ENCODE results near the gene MAST4. TPM values are rescaled to one million over a fixed set of nuclear protein-coding genes. Genes with fewer than 3 reads are reported as not detected.

The MAST4 gene
- total RNA-seq (2021; fragmentation: NEBNext Ultra II Directional; extraction: Animal tissue kit (Norgen Biotek cat#: 25700)) (2.6 and 4.4 TPM in 2 replicates), polyA plus RNA-seq (2011; rRNA removed) (1.5 and 2.1 TPM in 2 replicates), polyA minus RNA-seq (2011; rRNA and poly(A)+ RNA removed) (10.4 and 12.0 TPM in 2 replicates)
- 1.5 TPM for polyA plus RNA-seq (2011; cell fraction: cytosol; rRNA removed)
- 6.9 TPM for polyA plus RNA-seq (2011; cell fraction: nucleus; rRNA removed)
- polyA plus RNA-seq (2012, experiment 1 of 2): 1.1 to 1.9 TPM (median 1.6 TPM) in 4 replicates
- 0.92 TPM for polyA plus RNA-seq (2012, experiment 2 of 2)
- 2.3 TPM for polyA plus RNA-seq (2013, experiment 1 of 2)
- polyA plus RNA-seq (2013, experiment 2 of 2): 2.0 TPM
- polyA minus RNA-seq (2011; cell fraction: cytosol; rRNA and poly(A)+ RNA removed): 6.8 TPM
- polyA minus RNA-seq (2011; cell fraction: nucleus; rRNA and poly(A)+ RNA removed): 39.1 TPM
- long read RNA-seq, experiment 1: 0 reads
- long read RNA-seq, experiment 2: 0 reads

DNA sequence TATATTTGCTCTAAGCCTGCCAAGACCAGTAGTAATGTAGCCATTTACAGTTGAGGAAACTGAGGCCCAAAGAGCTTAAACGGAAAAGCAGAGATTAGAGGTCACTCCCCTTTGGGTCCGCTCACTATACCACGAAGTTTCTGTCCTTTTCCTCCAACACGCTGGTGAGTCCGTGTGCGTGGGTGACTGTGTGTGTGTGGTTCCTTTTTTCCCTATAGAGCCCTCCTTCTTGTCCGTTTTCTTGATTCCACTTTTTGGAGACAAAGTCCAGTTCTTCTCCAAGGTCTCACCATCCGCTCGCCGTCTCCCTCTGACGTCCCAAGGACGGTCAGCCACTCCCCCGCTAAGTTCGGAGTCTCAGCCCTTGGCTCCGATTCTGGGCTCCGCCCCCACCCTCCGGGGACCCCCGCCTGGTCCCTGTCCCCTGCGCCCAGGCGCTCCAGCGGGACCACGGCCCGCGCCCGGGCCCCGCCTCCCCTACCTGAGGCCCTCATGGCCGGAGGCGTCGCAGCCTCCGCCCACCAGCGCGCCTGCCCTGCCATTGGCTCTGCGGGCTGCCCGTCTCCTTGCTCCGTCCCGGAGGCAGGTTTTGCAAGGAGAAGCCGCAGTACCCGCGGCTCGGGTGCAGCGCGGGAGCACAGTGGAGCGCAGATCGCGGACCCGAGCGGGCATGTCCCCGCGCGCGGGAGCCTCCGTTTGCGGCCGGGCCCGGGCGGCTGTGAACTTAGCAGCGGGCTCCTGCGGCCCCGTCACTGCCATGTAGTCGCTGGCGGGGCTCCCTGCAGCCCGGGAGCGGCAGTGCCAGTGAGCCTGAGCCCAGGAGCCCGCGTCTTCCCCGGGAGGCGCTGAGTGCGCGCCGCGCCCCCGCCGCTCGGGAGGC, at the start of gene MAST4:
TSS of gene MAST4 (plus strand) at position 638 of the 880 bp plus-strand sequence. CDS start 263 bp downstream, outside the sequence.
- ChIA-PET CTCF (ENCODE audit: partially characterized antibody) (no interaction called here), POLR2A (ENCODE audit: partially characterized antibody) (interaction anchor here (0.9 to 1.1 kb wide), 2 partner anchors 41 to 109 kb away, joined by 3 read pairs; no protein-coding TSS in a partner anchor)
- Histone ChIP-seq H3K4me2 (ENCODE audit: insufficient read depth in 1 of 2, low read depth in 2 of 2, low read length in 2 of 2) (peak within 1 kb of the TSS; percentile 94 to 98), H3K79me1 (ENCODE audit: low read depth, low read length) (no peaks in the 10 kb centered on the region), H3K27ac (ENCODE audit: low read depth, low read length) (no peak within 1 kb of the TSS), H3K4ac (replicated peaks; ENCODE audit: insufficient read length, low read depth, low read length) (no peak within 1 kb of the TSS), H4K91ac (replicated peaks; ENCODE audit: insufficient read length, low read length) (no peak within 1 kb of the TSS), H2BK5ac (ENCODE audit: low read depth, low read length) (no peak within 1 kb of the TSS), H3K4me3 (ENCODE audit: extremely low read depth in 1 of 4, insufficient read depth in 2 of 4, low read depth in 3 of 4, low read length in 4 of 4) (peak within 1 kb of the TSS; percentile 59 to 82 (median 66)), H3K79me2 (ENCODE audit: control insufficient read depth in 1 of 2, insufficient read depth in 2 of 2, low read length in 2 of 2) (no peaks in the 10 kb centered on the region), H3K4me1 (replicated peaks in 1 of 4; ENCODE audit: control insufficient read depth in 3 of 4, insufficient read depth in 4 of 4, low read length in 3 of 4) (peaks cover 0 to 4% (median 1%) of the 10 kb centered on the region in 4 experiments; a peak in 1 of 7 replicates), H3K23me2 (ENCODE audit: low read depth, low read length) (peaks cover 14% of the 10 kb centered on the region), H2BK15ac (ENCODE audit: low read length) (0 out of 2 replicates have a peak within 1 kb of the TSS, but pooled peaks have one; percentile 46), H3K23ac (ENCODE audit: insufficient read length) (no peak within 1 kb of the TSS), H2AK5ac (ENCODE audit: low read depth, low read length) (no peak within 1 kb of the TSS), H3K56ac (replicated peaks; ENCODE audit: insufficient read length, low read depth, low read length) (no peak within 1 kb of the TSS), H2AFZ (ENCODE audit: low read length) (peak within 1 kb of the TSS; percentile 94), H4K5ac (ENCODE audit: insufficient read length, low read depth, low read length) (no peak within 1 kb of the TSS), H3K9ac (replicated peaks in 1 of 4; ENCODE audit: extremely low read depth in 1 of 4, low read depth in 3 of 4, low read length in 3 of 4) (peak within 1 kb of the TSS in 1 of 4 experiments; percentile 38; a peak in 1 of 7 replicates), H3K9me3 (ENCODE audit: insufficient read depth in 2 of 2, low read depth in 1 of 2, low read length in 1 of 2) (peaks cover 0 to 4% of the 10 kb centered on the region in 2 experiments; a peak in 2 of 4 replicates), H3K27me3 (replicated peaks in 1 of 4; ENCODE audit: control insufficient read depth in 3 of 4, extremely low read depth in 1 of 4, insufficient read depth in 3 of 4, low read length in 3 of 4) (peaks cover 20 to 43% (median 39%) of the 10 kb centered on the region in 4 experiments), H4K8ac (ENCODE audit: extremely low read depth, insufficient read depth, low read length) (no peak within 1 kb of the TSS), H2BK12ac (ENCODE audit: low read depth, low read length) (peak within 1 kb of the TSS; percentile 75; the same call in 1 of the 2 replicates), H2BK20ac (ENCODE audit: low read length) (no peak within 1 kb of the TSS), H2BK120ac (replicated peaks; ENCODE audit: low read depth, low read length) (no peak within 1 kb of the TSS), H4K20me1 (replicated peaks in 1 of 2; ENCODE audit: control insufficient read depth in 1 of 2, insufficient read depth in 2 of 2, low read length in 2 of 2) (peaks cover 4 to 7% of the 10 kb centered on the region in 2 experiments), H3K14ac (ENCODE audit: insufficient read length) (no peak within 1 kb of the TSS), H3K36me3 (ENCODE audit: control insufficient read depth in 2 of 4, insufficient read depth in 4 of 4, low read length in 3 of 4) (no peaks in the 10 kb centered on the region), H3K18ac (ENCODE audit: extremely low read depth, low read length) (no peak within 1 kb of the TSS; the same call in 1 of the 2 replicates)
- WGBS, 2 experiments (ENCODE audit: extremely low coverage in 1 of 2, insufficient coverage in 1 of 2, insufficient read length in 1 of 2, insufficient replicate concordance in 2 of 2, low coverage in 1 of 2, low lambda C conversion rate in 2 of 2, missing lambda C conversion rate in 1 of 2): 3% methylated on average over 33 of the region's 74 CpGs; no CpG with 5 or more reads in 1 of the 2 experiments
- DNase-seq (ENCODE audit: low read depth in 1 of 2, low spot score in 2 of 2): peak; percentile 87 to 97
- FAIRE-seq: no peak
- peak; percentile 64 for TF ChIP-seq SP2 (IDR thresholded peaks at IDR 0.05; ENCODE audit: low read length)
- peak; percentile 69 for TF ChIP-seq TAF7 (optimal IDR thresholded peaks at IDR 0.05; ENCODE audit: borderline replicate concordance, low read depth, low read length)
- peak; percentile 88 for TF ChIP-seq KDM4A (IDR thresholded peaks at IDR 0.05; ENCODE audit: low read depth, low read length, severe bottlenecking)

All from H1 (cell line).